Measurements from ENCODE around the gene FBXO11.

The FBXO11 gene

GRCh38 chr2:47849368-47849767 is 56.9 kb downstream of the FBXO11 start:
- no peak for DNase-seq

GRCh38 chr2:47844162-47844561 is 62.1 kb downstream of the FBXO11 start:
- DNase-seq: no peak

GRCh38 chr2:47843407-47843806 is 62.9 kb downstream of the FBXO11 start:
- DNase-seq: no peak

- no peak for DNase-seq
Observed at GRCh38 chr2:47842846-47843245, 63.5 kb downstream of the FBXO11 start.

GRCh38 chr2:47838686-47839085 is 67.6 kb downstream of the FBXO11 start:
- DNase-seq: no peak

- no peak for DNase-seq
Observed at GRCh38 chr2:47838249-47838648, 68.0 kb downstream of the FBXO11 start.

GRCh38 chr2:47833516-47833968 is 72.8 kb downstream of the FBXO11 start:
- no peak for DNase-seq

GRCh38 chr2:47822518-47822917 is 83.8 kb downstream of the FBXO11 start:
- DNase-seq: no peak

GRCh38 chr2:47819834-47820233 is 86.5 kb downstream of the FBXO11 start:
- DNase-seq: no peak

GRCh38 chr2:47818777-47819176 is 87.5 kb downstream of the FBXO11 start:
- DNase-seq: no peak

- DNase-seq: no peak
Observed at GRCh38 chr2:47815764-47816163, 90.5 kb downstream of the FBXO11 start.

- DNase-seq: no peak
Observed at GRCh38 chr2:47811668-47812067, 94.6 kb downstream of the FBXO11 start.

- DNase-seq: no peak
Observed at GRCh38 chr2:47810850-47811249, 95.4 kb downstream of the FBXO11 start.

- DNase-seq: no peak
Observed at GRCh38 chr2:47809903-47810302, 96.4 kb downstream of the FBXO11 start.

- no peak for DNase-seq
Observed at GRCh38 chr2:47808614-47809013, 97.7 kb downstream of the FBXO11 start.

- no peak for DNase-seq
Observed at GRCh38 chr2:47805850-47806249, 100.4 kb downstream of the FBXO11 start.

GRCh38 chr2:47803770-47804169 is 102.5 kb downstream of the FBXO11 start:
- DNase-seq: no peak

GRCh38 chr2:47803363-47803762 is 102.9 kb downstream of the FBXO11 start:
- DNase-seq: no peak

- no peak for DNase-seq
Observed at GRCh38 chr2:47801118-47801517, 105.2 kb downstream of the FBXO11 start.

- no peak for DNase-seq
Observed at GRCh38 chr2:47799031-47799609, 107.2 kb downstream of the FBXO11 start.

- no peak for DNase-seq
Observed at GRCh38 chr2:47798631-47799030, 107.7 kb downstream of the FBXO11 start.

GRCh38 chr2:47796090-47796697 is 110.1 kb downstream of the FBXO11 start:
- DNase-seq: no peak

- DNase-seq: no peak
Observed at GRCh38 chr2:47785986-47786385, 120.3 kb downstream of the FBXO11 start.

GRCh38 chr2:47784352-47784851 is 121.9 kb downstream of the FBXO11 start:
- no peak for DNase-seq
